ENCODE results near the gene BIRC6.
"Not testable (repeated sequence)": the region's sequence is repeated elsewhere in the genome, so short reads cannot be mapped to it uniquely, and the experiment has no call there.

Gene BIRC6

DNA sequence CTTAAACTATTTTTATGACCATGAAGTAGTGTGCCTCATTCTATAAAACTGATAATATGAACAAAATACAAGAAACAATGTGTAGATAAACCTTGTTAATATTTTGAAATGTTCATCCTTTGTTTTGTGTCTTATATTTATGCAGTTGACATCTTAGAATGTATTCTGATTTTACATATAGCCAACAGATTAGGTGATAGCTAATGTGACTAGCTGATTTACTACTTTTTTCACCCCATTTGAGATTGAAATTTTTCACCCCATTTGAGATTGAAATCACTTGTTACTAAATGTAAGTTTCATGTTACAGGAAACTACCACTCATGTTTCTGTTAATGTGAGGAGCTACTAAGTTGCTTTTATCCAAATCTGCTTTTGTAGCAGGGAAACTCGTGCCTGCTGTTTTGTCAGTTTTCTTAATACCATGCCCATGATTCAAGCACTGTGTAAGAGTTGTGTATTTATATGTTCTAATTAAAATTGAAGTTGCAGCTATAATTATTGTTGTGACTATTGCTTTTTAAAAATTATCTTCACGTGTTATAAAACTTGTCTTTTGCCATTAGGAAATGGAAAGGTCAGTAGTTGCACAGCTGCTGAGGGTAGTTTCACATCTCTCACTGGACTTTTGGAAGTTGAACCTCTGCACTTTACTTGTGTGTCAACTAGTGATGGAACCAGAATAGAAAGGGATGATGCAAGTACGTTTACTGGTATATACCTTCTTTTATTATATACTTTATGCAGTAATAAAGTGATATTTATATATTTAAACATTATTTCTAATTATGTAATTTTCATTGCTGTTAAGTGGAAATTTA, 96.6 kb downstream of the BIRC6 start:
- no peak for DNase-seq

- no peak for DNase-seq
Observed at GRCh38 chr2:32455816-32456215, 99.0 kb downstream of the BIRC6 start.

GRCh38 chr2:32456808-32457207, 100.0 kb downstream of the BIRC6 start:
- DNase-seq, result no peak

DNA sequence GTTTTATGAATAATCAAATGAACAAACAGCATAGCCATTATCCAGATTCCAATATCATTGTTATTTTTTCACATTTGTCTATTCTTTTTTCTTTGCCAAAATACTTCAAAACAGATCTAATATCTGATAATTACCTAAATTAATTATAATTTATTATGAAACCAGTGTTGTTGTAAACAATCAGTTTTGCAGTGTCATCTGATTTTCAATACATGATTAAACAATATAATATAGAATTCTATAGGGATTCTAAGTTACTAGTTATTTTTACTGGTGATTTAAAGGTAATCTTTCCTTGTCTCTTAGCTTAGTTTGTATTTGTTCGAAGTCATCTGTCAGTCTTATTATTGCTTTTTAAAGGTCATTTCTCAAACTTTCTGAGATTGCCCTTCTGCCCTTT, 101.0 kb downstream of the BIRC6 start:
- DNase-seq, result no peak

DNA sequence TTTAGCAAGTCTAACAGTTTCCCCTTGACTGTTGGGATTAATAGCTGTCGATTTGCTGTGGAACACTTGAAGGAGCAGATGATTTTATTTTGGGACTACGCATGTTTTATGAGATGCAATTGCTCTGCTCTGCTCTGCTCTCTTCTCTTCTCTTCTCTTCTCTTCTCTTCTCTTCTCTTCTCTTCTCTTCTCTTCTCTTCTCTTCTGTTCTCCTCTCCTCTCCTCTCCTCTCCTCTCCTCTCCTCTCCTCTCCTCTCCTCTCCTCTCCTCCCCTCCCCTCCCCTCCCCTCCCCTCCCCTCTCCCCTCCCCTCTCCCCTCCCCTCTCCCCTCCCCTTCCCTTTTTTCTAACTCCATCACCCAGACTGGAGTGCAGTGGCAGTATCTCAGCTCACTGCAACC, 104.0 kb downstream of the BIRC6 start:
- not testable (repeated sequence) for DNase-seq

- no peak for DNase-seq
Observed at GRCh38 chr2:32463110-32463509, 106.3 kb downstream of the BIRC6 start.

GRCh38 chr2:32464431-32464830, 107.6 kb downstream of the BIRC6 start:
- DNase-seq, result no peak

DNA sequence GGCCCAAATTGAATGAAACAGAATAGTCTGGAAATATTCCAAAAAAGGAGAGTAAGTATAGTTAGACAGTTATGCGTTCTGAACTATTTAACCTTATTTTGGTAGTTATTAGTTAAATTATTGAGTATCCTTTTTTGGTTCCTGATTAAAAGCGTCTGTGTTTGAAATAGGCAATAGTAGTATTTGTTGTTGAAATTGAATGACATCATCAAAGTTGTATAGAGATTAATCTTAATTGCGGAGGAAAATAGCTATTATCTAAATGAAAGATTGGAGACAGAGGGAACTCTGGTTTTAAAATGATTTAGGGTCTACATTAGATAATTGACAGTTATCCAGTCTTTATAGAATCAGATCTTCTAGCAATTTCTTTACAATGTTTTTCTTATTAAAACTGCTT, 115.8 kb downstream of the BIRC6 start:
- DNase-seq, result no peak

GRCh38 chr2:32474381-32474780, 117.6 kb downstream of the BIRC6 start:
- no peak for DNase-seq

GRCh38 chr2:32478889-32479620, 122.2 kb downstream of the BIRC6 start:
- DNase-seq, result peak; percentile 30

DNA sequence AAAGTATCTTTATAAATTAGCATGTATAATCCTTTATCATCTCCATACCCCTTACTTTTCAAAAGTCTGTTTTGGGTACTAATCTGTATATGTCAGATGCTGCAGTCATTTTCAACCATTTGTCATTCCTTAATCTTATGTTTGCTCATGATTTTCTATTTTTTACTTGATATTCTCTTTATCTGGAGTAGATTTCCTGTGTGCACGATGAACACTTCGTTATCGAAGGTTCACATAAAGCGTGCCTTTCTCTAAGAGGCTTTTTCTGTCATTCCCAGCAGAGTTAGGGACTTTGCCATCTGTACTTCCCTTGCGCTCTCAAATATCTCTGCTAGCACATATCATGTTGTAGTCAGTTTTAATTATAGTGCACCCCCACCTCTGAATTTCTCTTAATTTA, 123.2 kb downstream of the BIRC6 start:
- no peak for DNase-seq

GRCh38 chr2:32482471-32482870, 125.6 kb downstream of the BIRC6 start:
- no peak for DNase-seq

GRCh38 chr2:32484937-32485336, 128.1 kb downstream of the BIRC6 start:
- peak; percentile 98 for DNase-seq

DNA sequence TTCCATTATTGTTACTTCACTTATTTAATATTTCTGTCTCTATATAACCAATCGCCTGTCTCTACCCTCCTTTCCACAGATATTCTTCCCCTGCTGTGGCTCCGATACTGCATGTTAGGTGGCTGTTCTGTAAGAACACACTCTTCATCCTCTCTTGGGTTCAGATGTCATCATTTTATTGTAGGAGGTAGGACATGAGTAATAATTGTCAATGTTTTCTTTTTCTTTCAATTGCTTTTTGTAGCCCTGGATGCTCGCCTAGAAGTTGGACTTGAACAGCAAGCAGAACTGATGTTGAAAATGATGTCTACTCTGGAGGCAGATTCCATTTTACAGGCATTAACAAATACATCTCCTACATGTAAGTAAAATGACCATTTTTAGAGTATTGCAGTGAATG, 128.6 kb downstream of the BIRC6 start:
- peak; percentile 7 for DNase-seq

DNA sequence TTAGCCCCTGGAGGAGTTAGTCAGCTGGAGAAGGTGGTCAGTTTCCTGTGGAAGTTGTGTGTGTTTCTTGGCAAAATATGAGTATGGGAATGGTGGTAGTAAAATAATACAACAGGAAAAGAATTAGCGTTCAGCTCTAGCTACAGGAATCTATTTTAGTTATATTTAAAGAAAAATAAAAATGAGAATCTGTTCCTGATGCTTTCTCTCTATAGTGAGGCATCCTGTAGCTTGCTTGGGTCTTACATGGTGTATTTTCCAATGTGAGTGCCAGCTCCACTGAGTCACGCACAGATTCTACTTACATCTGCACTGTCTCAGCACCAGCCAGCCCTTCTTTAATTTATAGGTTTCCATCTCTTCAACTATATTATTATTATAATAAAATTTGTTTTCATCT, 132.2 kb downstream of the BIRC6 start:
- DNase-seq, result no peak

- DNase-seq, result no peak
Observed at GRCh38 chr2:32491346-32491745, 134.5 kb downstream of the BIRC6 start.

GRCh38 chr2:32495139-32495538, 138.3 kb downstream of the BIRC6 start:
- DNase-seq, result no peak

GRCh38 chr2:32496662-32497061, 139.8 kb downstream of the BIRC6 start:
- no peak for DNase-seq

- DNase-seq, result no peak
Observed at GRCh38 chr2:32498306-32498705, 141.5 kb downstream of the BIRC6 start.

- DNase-seq, result no peak
Observed at GRCh38 chr2:32502941-32503340, 146.1 kb downstream of the BIRC6 start.

DNA sequence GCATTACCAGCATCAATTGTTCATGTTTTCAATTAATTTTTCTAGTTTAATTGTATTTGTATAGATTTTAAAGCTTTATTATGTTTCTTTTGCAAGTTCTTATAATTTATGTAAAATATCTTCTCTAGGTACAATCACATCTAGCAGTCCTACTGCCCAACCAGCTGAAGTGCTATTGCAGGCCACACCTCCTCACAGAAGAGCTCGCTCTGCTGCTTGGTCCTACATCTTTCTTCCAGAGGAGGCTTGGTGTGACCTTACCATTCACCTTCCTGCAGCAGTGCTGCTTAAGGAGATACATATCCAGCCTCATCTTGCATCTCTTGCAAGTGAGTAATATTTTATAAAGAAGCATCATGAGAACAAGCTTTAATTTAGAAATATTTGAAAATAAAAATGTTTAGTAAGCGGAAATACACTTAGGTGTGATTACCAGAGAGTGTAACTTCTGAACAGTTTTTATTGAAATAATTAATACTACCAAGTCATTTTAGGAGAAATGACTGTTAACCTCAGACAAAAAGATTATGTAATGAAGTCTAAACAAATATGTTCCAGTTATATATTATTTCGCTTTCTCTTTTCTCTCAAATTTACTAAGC, 148.2 kb downstream of the BIRC6 start:
- DNase-seq, result no peak

DNA sequence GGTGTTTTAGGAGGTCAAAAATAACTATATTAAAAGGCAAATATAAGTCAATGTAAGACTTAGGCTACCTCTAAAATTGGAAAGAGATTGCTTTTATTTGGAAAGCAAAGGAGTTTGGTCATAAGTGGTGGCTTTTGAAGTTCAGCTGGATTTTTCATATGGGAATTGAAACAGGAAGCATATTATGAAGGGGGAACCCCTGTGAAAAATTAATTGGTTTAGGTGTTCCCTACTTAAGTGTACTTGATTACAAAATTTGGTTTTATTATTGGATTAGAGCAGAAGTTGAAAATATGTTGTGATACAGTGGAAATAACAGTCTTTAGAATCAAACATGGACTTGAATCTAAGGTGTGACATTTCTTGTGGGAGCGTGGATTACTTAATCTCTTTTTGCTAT, 149.6 kb downstream of the BIRC6 start:
- DNase-seq, result no peak

- DNase-seq, result no peak
Observed at GRCh38 chr2:32514946-32515345, 158.1 kb downstream of the BIRC6 start.

- no peak for DNase-seq
Observed at GRCh38 chr2:32516567-32516966, 159.7 kb downstream of the BIRC6 start.

All from HCEC 1CT (cell line).